HepG2 (cell line): ENCODE results near the gene AOX1.

Experiments used
- FOXA3 ChIP-seq: IDR thresholded peaks from 2 replicates; pipeline ENCODE4 v1.6.1; 2016; ENCODE audit warnings: missing genetic modification reagents, missing compliant biosample characterization
- MYC ChIP-seq: sonication (generic); formaldehyde crosslinking; IDR thresholded peaks from 2 replicates; pipeline ENCODE4 v1.9.0; 2021; ENCODE audit warnings: missing genetic modification reagents, borderline replicate concordance
- NR1H2 ChIP-seq: sonication (generic); formaldehyde crosslinking; IDR thresholded peaks from 2 replicates; pipeline ENCODE4 v1.8.1; 2022; ENCODE audit warnings: low read depth, missing genetic modification reagents, borderline replicate concordance
- PATZ1 ChIP-seq: sonication (generic); formaldehyde crosslinking; IDR thresholded peaks from 2 replicates; pipeline ENCODE4 v1.4.0; 2020; ENCODE audit warnings: missing genetic modification reagents
- ZC3H4 ChIP-seq: sonication (generic); formaldehyde crosslinking; IDR thresholded peaks from 2 replicates; pipeline ENCODE4 v1.4.0; 2020; ENCODE audit warnings: missing genetic modification reagents, borderline replicate concordance
- ZNF552 ChIP-seq: sonication (generic); formaldehyde crosslinking; IDR thresholded peaks from 2 replicates; pipeline ENCODE4 v1.9.0; 2022; ENCODE audit warnings: missing genetic modification reagents, mild to moderate bottlenecking, borderline replicate concordance
- ZNF792 ChIP-seq: IDR thresholded peaks from 2 replicates; pipeline ENCODE4 v1.6.1; 2016

GRCh38 chr2:200613692-200614091 is 27.9 kb downstream of the AOX1 start:
- no peak for TF ChIP-seq NR1H2
- no peak for TF ChIP-seq PATZ1
- no peak for TF ChIP-seq MYC (CRISPR knock-in tag)
- no peak for TF ChIP-seq ZNF792 (CRISPR knock-in tag)
- TF ChIP-seq ZC3H4 (CRISPR knock-in tag) = no peak
- TF ChIP-seq FOXA3 (CRISPR knock-in tag) = no peak
- TF ChIP-seq ZNF552 (CRISPR knock-in tag) = no peak
